GM12892 (cell line): Measurements from ENCODE around the gene KLK8.

Experiments used
- POLR2A ChIP-seq: IDR thresholded peaks from 2 replicates; pipeline ENCODE4 v1.6.1; 2011; ENCODE audit warnings: low read depth, low read length, control low read depth
- POLR2AphosphoS5 ChIP-seq: IDR thresholded peaks from 2 replicates; pipeline ENCODE4 v1.6.1; 2011; ENCODE audit warnings: low read depth, low read length, control low read depth

DNA sequence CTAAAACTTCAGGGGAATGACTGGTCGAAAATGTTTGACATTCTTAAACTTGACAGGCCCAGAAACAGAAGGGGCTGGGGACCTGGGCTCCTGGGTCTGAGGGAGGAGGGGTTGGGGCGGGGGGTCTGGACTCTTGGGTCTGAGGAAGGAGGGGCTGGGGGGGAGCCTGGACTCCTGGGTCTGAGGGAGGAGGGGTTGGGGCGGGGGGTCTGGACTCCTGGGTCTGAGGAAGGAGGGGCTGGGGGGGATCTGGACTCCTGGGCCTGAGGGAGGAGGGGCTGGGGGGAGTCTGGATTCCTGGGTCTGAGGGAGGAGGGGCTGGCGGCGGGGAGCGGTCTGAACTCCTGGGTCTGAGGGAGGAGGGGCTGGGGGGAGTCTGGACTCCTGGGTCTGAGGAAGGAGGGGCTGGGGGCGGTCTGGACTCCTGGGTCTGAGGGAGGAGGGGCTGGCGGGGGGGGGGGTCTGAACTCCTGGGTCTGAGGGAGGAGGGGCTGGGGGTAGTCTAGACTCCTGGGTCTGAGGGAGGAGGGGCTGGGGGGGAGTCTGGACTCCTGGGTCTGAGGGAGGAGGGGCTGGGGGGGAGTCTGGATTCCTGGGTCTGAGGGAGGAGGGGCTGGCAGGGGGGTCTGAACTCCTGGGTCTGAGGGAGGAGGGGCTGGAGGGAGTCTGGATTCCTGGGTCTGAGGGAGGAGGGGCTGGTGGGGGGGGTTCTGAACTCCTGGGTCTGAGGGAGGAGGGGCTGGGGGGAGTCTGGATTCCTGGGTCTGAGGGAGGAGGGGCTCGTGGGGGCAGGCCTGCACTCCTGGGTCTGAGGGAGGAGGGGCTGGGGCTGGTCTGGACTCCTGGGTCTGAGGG, 26.5 kb downstream of the KLK8 start:
- TF ChIP-seq POLR2AphosphoS5 (no peak), POLR2A (no peak)
